Jurkat, Clone E6-1 (cell line): ENCODE measurements around the gene CAV2. TPM values are rescaled to one million over a fixed set of nuclear protein-coding genes. Genes with fewer than 3 reads are reported as not detected.
"Not testable (repeated sequence)": the region's sequence is repeated elsewhere in the genome, so short reads cannot be mapped to it uniquely, and the experiment has no call there.

Source experiments
- DNase-seq: peaks from one replicate; pipeline ENCODE4 v3.0.0-alpha.2; 2011; ENCODE audit warnings: low read depth, low spot score
- H3K4me3 ChIP-seq: 2 replicates; pipeline ENCODE4 v1.5.1; 2011; ENCODE audit warnings: mild to moderate bottlenecking, low read length, control low read depth, moderate library complexity
- polyA plus RNA-seq: library from polyadenylated mRNA; unstranded; fragments of >200 nt; gene quantifications from one replicate; pipeline ENCODE4 v1.2.1, GENCODE V29; 2012; ENCODE audit warnings: missing spikeins; ENCODE audit not compliant: insufficient read length, insufficient read depth

The CAV2 gene, protein sequence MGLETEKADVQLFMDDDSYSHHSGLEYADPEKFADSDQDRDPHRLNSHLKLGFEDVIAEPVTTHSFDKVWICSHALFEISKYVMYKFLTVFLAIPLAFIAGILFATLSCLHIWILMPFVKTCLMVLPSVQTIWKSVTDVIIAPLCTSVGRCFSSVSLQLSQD
- polyA plus RNA-seq, result not detected

DNA sequence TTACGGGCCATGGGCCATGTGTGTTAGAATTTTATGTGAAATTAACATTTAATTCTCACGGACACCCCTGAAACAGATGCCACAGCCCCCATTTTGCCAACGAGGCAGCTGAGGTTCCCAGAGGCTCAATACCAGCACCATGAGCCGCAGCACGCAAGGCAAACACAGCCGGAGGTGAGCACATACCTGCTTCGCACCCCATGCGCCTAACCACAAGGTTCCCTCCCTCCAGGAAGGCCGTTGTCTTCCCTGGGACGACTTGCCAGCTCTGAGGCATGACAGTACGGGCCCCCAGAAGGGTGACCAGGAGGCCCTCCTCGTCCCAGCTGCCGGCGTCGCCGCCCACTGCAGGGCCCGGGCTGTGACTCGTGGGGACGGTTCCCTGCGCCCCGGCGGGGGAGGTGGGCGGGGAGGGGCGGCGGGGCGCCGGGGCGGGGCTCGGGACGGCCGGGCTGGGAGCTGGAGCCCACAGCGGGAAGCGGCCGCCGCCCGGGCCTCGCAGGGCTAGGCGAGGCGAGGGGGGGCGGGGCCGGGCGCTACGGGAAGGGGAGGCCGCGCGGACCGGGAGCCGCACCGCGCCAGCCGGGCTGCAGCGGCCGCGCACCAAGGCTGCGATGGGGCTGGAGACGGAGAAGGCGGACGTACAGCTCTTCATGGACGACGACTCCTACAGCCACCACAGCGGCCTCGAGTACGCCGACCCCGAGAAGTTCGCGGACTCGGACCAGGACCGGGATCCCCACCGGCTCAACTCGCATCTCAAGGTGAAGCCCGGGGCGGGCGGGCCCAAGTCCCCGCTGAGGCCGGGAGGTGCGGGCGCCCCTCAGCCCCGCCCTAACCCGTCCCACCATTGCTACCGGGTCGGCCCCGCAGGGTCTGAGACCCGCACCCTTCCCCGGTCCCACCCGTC is at the start of gene CAV2:
Gene CAV2, plus strand, starts transcription at position 571 of the 910 bp plus-strand sequence. Its CDS starts 44 bp downstream, at position 615.
- no peak for DNase-seq
- H3K4me3 ChIP-seq, result no peak within 1 kb of the TSS

GRCh38 chr7:116449950-116450349 is 49.6 kb upstream of the CAV2 start:
- DNase-seq, result no peak
- no peak overlapping the region for H3K4me3 ChIP-seq

- no peak for DNase-seq
- no peak overlapping the region for H3K4me3 ChIP-seq
These were observed 47.4 kb upstream of the CAV2 start for GRCh38 chr7:116451957-116452729.

- no peak overlapping the region for H3K4me3 ChIP-seq
- no peak for DNase-seq
These were observed 45.2 kb upstream of the CAV2 start for GRCh38 chr7:116454377-116454776.

GRCh38 chr7:116455009-116455408 is 44.5 kb upstream of the CAV2 start:
- no peak for DNase-seq
- no peak overlapping the region for H3K4me3 ChIP-seq

DNA sequence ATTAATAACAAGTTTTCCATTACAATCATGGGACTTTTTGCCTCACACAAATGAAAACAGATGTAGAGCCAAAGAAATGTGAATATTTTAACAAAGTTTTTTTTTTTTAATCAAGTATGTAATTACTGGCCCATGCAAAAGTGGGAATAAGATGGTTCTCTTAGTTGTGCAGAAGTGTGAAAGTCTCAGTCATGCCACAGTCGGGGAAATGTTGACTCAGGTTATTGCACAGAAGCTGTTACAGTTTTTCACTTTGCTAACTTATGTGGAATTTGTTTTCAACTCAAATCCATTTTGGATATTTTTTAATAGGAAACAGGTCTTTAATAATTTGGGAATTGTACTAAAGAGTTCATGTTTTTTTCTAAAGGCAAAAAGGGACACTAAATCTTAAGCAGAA is 44.0 kb upstream of the CAV2 start:
- H3K4me3 ChIP-seq, result no peak overlapping the region

DNA sequence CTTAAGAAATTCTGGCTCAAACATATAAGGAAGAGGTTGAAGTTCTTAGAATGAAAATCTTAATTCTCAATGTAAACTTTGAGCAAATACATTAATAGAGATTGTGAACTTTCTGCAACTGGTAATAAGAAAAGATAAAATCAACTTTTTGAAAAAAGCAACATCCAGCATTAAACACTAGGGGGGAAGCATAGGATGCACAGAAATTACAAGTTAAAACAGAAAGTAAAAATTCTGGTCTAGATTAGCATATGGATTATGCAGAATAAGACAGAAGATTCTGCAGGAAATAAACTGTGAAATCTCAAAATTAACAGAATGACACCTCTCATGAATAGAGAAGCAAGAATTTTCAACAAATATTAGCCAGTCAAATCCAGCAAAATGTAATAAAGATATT is 38.0 kb upstream of the CAV2 start:
- no peak for DNase-seq
- no peak overlapping the region for H3K4me3 ChIP-seq

More for the DNA sequence above, 44.0 kb upstream of the CAV2 start:
- DNase-seq, result no peak

DNA sequence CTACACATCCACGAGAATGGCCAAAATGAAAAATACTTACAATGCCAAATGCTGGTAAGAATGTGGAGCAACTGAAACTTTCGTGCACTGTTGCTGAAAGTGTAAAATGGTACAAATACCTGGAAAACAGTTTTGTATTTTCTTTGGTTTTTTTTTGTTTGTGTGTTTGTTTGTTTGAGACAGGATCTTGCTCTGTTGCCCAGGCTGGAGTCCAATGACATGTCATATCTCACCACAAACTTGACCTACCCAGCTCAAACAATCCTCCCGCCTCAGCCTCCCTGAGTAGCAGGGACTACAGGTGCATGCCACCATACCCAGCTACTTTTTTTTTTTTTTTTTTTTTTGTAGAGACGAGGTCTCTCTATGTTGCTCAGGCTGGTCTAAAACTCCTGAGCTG is 35.6 kb upstream of the CAV2 start:
- no peak for DNase-seq
- no peak overlapping the region for H3K4me3 ChIP-seq

DNA sequence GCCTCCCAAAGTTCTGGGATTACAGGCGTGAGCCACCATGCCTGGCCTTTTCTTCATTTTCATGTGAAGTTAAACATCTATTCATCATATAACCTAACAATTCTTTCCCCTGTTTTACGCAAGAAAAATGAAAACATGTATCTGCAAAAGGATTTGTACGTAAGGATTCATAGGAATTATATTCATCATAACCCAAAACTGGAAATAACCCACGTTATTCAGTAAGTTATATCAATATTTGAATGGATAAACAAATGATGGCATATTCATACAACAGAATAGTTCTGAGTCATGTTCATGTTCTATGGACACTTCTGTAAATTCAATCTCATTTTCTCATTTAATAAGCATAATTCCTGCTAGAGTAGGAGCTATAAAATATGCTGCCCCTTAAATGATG is 35.2 kb upstream of the CAV2 start:
- DNase-seq, result no peak
- no peak overlapping the region for H3K4me3 ChIP-seq

GRCh38 chr7:116465125-116465524 is 34.4 kb upstream of the CAV2 start:
- no peak for DNase-seq
- no peak overlapping the region for H3K4me3 ChIP-seq

- DNase-seq, result no peak
- H3K4me3 ChIP-seq, result no peak overlapping the region
These were observed 31.0 kb upstream of the CAV2 start for GRCh38 chr7:116468534-116468933.

GRCh38 chr7:116477625-116478024 is 21.9 kb upstream of the CAV2 start:
- H3K4me3 ChIP-seq, result no peak overlapping the region
- no peak for DNase-seq

GRCh38 chr7:116478834-116479233 is 20.7 kb upstream of the CAV2 start:
- DNase-seq, result no peak
- no peak overlapping the region for H3K4me3 ChIP-seq

GRCh38 chr7:116483271-116483942 is 16.1 kb upstream of the CAV2 start:
- no peak for DNase-seq
- no peak overlapping the region for H3K4me3 ChIP-seq

DNA sequence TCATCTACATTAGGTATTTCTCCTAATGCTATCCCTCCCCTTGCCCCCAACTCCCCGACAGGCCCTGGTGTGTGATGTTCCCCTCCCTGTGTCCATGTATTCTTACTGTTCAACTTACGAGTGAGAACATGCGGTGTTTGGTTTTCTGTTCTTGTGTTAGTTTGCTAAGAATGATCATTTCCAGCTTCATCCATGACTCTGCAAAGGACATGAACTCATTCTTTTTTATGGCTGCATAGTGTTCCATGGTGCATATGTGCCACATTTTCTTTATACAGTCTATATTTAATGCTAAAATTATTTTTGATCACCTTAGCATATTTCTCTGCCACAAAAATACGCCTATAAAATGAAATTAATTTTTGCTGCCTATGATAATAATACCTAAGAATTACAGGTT is 15.1 kb upstream of the CAV2 start:
- not testable (repeated sequence) for H3K4me3 ChIP-seq, DNase-seq

DNA sequence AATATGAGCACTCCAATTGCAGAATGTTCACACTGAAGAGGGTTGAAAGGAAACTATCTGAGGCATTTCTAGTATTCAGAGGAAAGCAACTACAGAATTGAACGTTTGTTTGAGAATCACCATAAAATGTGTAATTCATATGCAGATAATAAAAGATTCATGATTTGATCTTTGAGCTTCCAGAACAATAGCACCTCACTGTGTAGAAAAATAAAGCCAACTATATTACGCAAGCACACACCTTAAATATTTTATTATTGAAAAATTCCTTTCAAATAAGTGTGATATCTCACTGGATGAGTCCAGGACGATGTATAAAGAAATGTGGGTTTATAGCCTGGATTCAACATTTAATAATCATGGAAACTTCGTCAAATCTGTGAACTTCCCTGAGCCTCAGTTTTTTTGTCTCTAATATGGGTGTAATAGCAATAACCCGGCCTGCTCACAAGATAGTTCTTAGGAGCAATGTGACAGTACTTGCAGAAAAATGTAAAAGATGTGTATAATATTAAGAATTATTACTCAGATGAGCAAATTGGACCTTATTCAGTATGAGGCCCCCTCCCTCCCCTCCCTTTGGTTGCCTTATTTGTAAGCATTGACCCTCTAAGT is 11.5 kb upstream of the CAV2 start:
- H3K4me3 ChIP-seq, result no peak overlapping the region
- DNase-seq, result no peak

- DNase-seq, result no peak
- H3K4me3 ChIP-seq, result no peak overlapping the region
These were observed 9.2 kb upstream of the CAV2 start for GRCh38 chr7:116490351-116490750.

- no peak for DNase-seq
- H3K4me3 ChIP-seq, result no peak overlapping the region
These were observed 7.5 kb upstream of the CAV2 start for GRCh38 chr7:116491887-116492653.
